NCI-H526 (cell line): ENCODE data around the gene TRMU.
A peak's percentile ranks its signal among the peaks of the same experiment; 100 is the strongest.

ENCODE experiments used
- DNase-seq, 2 experiments: peaks; one replicate each; lab custom pipeline; 2025; lab: John Stamatoyannopoulos, UW

TRMU gene

GRCh38 chr22:46355996-46356471 is 20.5 kb downstream of the TRMU start:
- no peak for DNase-seq

- DNase-seq, result no peak
Measured at GRCh38 chr22:46356496-46357480, 21.3 kb downstream of the TRMU start.

- DNase-seq, result no peak
Measured at GRCh38 chr22:46357711-46358520, 22.4 kb downstream of the TRMU start.

- no peak for DNase-seq
Measured at GRCh38 chr22:46358766-46359165, 23.3 kb downstream of the TRMU start.

- no peak for DNase-seq
Measured at GRCh38 chr22:46359362-46359761, 23.8 kb downstream of the TRMU start.

- DNase-seq, result no peak
Measured at GRCh38 chr22:46360097-46360496, 24.6 kb downstream of the TRMU start.

GRCh38 chr22:46360891-46361290 is 25.4 kb downstream of the TRMU start:
- no peak for DNase-seq

GRCh38 chr22:46361826-46362202 is 26.3 kb downstream of the TRMU start:
- no peak for DNase-seq

GRCh38 chr22:46362203-46362933 is 26.9 kb downstream of the TRMU start:
- no peak for DNase-seq

GRCh38 chr22:46362934-46363515 is 27.5 kb downstream of the TRMU start:
- DNase-seq, result no peak

- DNase-seq, result no peak
Measured at GRCh38 chr22:46363611-46364321, 28.3 kb downstream of the TRMU start.

GRCh38 chr22:46364341-46365165 is 29.0 kb downstream of the TRMU start:
- DNase-seq, result no peak

GRCh38 chr22:46365166-46365624 is 29.7 kb downstream of the TRMU start:
- DNase-seq, result no peak

- DNase-seq, result no peak
Measured at GRCh38 chr22:46366327-46366731, 30.8 kb downstream of the TRMU start.

- peak in 1 of 2 experiments; percentile 37 for DNase-seq
Measured at GRCh38 chr22:46366801-46367706, 31.5 kb downstream of the TRMU start.

- peak; percentile 43 to 75 for DNase-seq
Measured at GRCh38 chr22:46367707-46368191, 32.2 kb downstream of the TRMU start.

GRCh38 chr22:46368422-46368821 is 32.9 kb downstream of the TRMU start:
- no peak for DNase-seq

GRCh38 chr22:46368871-46369715 is 33.6 kb downstream of the TRMU start:
- no peak for DNase-seq
